HG03575 (cell line): ENCODE data around the gene TSEN15.

Experiments used
- ATAC-seq: cut with Tn5 transposase; IDR thresholded peaks from one replicate; pipeline ENCODE4 v1.9.1; 2021; ENCODE audit not compliant: unreplicated experiment, insufficient number of reproducible peaks, low FRiP score; ENCODE audit errors: extremely low read depth

TSEN15 gene

GRCh38 chr1:184049836-184050468, 1.6 kb upstream of the TSEN15 start:
- ATAC-seq, result no peak

GRCh38 chr1:184050636-184051035, 894 bp upstream of the TSEN15 start:
- ATAC-seq, result no peak

GRCh38 chr1:184051138-184051484, 419 bp upstream of the TSEN15 start:
- no peak for ATAC-seq

DNA sequence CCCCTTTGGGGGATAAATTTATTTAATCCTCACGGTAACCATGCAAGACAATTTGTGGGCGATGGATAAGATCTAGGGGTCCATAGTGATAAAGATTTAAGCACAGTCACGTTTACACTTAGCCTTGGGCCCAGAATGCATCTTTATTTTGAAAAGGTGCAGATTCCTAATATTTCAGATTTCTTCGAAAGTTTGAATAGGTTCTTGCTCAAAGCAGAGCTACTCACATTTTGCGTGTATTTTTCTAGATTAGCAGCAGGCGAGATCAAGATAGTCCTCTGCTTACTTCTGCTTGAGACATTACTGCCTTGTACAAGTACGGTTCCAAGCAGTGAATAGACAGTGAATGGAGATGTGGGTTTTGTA, 647 bp downstream of the TSEN15 start:
- ATAC-seq, result no peak

GRCh38 chr1:184052750-184053149, 1.2 kb downstream of the TSEN15 start:
- no peak for ATAC-seq

DNA sequence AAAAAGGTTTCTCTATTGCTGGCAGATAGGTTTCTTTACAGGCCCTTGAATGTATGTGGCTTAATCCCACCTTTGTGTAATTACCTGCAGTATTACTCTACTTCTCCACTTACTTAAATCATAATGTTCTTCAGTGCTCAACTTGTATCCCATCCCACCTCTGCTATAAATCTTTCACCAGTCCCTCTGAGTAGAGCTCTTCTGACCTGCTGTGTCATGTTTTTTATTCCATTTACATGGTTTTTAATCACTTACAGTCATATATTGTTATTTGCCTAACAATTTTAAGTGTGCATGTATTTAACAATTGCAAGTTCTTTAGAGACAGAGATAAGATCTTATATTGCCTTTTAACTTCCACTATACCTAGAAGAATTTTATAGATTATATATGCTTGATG, 2.4 kb downstream of the TSEN15 start:
- no peak for ATAC-seq

DNA sequence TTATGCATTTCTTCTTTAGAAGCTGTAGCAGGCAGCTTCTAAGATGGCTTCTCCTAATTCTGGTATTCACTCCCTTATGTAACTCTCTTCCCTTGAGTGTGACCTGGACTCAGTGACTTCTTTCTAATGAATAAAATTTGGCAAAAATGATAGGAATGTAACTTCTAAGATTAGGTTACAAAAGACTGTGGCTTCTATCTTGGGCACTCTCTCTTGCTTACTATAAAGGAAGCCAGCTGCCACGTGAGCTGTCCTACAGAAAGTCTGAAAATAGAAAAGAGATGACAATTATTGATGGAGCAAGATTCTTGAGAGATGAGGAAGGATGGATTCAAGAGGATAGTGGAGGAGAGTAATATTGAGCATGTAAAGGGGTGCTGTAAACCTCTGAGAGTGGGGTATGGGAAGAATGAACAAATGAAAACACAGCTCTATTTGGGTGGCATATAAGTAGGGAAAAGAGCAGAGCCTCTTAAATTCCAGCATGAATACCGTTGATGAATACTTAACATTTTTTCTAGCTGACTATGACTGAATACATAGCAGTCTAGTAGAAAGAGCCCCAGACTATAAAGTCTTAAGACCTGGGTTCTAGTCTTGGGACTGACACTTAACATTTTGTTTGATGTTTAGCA, 5.5 kb downstream of the TSEN15 start:
- ATAC-seq, result no peak

DNA sequence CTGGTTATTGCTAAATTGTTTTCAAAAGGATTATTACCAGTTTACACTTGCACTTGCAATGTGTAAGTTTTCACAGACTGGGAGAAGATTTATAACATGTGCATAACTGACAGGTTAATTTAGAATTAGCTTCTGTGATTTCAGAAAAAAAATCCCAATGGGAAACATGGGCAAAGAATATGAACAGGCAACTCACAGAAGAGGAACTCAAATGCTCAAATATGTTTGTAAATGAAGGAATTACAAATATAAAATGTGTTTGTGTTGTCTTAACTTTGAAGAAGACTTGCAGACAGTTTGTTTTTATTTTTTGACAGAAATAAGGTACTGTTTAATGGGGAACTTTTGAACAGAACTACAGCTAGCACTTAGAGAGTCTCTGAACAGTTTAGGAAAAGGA, 8.4 kb downstream of the TSEN15 start:
- ATAC-seq, result no peak

GRCh38 chr1:184060316-184060715, 8.8 kb downstream of the TSEN15 start:
- no peak for ATAC-seq

GRCh38 chr1:184061396-184062003, 10.0 kb downstream of the TSEN15 start:
- no peak for ATAC-seq

- no peak for ATAC-seq
Observed at GRCh38 chr1:184062640-184063286, 11.2 kb downstream of the TSEN15 start.

GRCh38 chr1:184065559-184065958, 14.0 kb downstream of the TSEN15 start:
- no peak for ATAC-seq

- no peak for ATAC-seq
Observed at GRCh38 chr1:184068354-184068753, 16.8 kb downstream of the TSEN15 start.

DNA sequence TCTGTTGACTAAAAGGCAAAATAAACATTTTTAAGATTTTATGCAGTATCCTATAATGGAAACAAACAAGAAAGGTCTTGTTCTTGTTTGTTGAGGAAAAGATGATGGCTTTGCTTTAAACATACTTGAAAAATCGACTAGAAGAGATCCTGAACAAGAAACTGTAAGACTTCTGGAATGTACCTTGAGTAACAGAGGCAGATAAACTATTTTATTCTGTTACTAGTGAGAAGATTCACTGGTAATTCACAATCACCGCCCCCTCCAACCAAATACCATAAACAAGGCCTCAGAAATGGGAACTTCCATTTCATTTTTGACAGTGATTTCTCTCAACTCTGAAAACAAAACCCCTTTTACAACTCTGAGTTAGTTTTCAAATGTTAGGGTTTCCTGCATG, 18.1 kb downstream of the TSEN15 start:
- ATAC-seq, result no peak

GRCh38 chr1:184072376-184072775, 20.8 kb downstream of the TSEN15 start:
- ATAC-seq, result no peak

GRCh38 chr1:184074383-184074782, 22.9 kb downstream of the TSEN15 start:
- ATAC-seq, result no peak

DNA sequence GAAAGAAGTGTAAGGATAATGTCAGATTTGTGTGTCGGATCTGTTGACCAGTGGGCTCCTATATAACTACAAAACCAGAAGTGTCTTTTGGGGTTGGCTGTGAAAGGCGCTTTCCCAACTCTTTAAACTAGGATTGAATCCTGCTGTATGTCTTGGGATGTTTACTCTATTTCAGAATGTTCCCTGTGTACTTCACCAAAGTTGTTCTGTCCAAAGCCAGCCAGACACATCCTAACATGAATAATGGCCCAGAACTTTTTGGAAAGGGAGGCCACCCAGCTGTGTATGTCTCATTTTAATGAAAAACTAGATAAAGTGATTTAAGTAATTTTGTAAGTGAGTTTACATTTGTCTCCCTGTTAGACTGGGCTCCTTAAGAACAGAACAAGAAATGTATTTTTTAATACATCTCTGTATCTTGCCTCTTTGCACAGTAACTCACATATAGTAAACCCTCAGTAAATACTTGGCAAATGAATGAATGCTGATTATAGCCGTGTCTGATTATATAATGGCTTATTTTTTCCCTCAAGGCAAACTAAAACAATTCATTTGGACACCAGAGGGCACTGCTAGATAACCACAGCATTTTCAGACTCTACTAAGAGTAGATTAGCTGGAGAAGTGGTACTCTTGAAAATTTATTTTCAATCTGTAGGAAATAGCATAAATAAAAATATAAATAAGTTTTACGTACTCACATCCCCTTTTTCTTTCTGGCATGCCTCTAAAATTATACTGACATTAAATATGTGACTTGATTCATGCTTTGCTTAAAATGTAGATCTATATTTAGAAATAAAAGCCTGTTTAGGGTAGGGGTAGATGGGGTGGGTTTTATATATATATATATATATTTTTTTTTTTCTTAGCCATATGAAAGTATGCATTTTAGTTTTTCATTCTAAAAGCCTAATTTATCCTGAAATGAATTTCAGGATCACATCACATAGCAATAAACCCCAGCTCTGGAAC, 23.8 kb downstream of the TSEN15 start:
- no peak for ATAC-seq

GRCh38 chr1:184078564-184079249, 27.2 kb downstream of the TSEN15 start:
- no peak for ATAC-seq

DNA sequence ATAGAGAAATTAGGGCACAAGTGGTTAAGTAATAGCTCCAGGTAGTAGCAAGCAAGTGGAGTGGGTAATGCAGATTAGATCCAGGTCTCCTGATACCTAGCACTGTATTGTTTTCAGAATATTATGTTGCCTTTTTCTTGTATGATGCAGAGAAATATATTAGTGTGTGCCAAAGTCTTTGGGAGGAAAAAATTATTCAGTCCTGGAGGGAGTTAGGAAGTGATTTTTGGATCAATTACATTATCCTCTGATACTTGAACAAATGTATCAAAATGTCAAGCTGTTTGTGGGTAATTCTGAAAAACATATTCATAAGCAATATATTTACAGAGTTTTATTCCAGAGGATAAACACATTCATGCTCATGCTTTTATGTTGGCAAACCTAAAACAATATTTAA, 28.8 kb downstream of the TSEN15 start:
- ATAC-seq, result no peak
